SU-DHL-6 (cell line): Measurements from ENCODE around the gene TMEM273.

Experiments used
- H2AFZ ChIP-seq: fragments of 200-600 bp; sonication (generic); 2 replicates; pipeline ENCODE4 v1.6.1; 2014; ENCODE audit warnings: low read depth, mild to moderate bottlenecking, moderate library complexity, mixed read lengths, antibody characterized with exemption, low read length; ENCODE audit not compliant: severe bottlenecking
- H3F3A ChIP-seq: fragments of 200-600 bp; shearing (Covaris generic); 2 replicates; pipeline ENCODE4 v1.6.0; 2016; ENCODE audit warnings: antibody characterized with exemption, mild to moderate bottlenecking; ENCODE audit not compliant: insufficient read depth
- H3K27ac ChIP-seq: fragments of 200-600 bp; sonication (generic); 2 replicates; pipeline ENCODE4 v1.5.1; 2016; ENCODE audit warnings: low read depth, mild to moderate bottlenecking, low read length, moderate library complexity, mixed read lengths
- H3K27me3 ChIP-seq: fragments of 200-600 bp; sonication (generic), shearing (Covaris generic); 2 replicates; pipeline ENCODE4 v1.6.0; 2014; ENCODE audit warnings: mild to moderate bottlenecking, low read length
- H3K36me3 ChIP-seq: fragments of 200-600 bp; sonication (generic); 2 replicates; pipeline ENCODE4 v1.6.1; 2014; ENCODE audit warnings: mild to moderate bottlenecking, low read length, mixed read lengths
- H3K4me2 ChIP-seq: fragments of 300-600, 200-600 bp; shearing (Covaris generic), sonication (generic); 2 replicates; pipeline ENCODE4 v1.6.0; 2014; ENCODE audit warnings: low read length, low read depth, mild to moderate bottlenecking; ENCODE audit not compliant: poor library complexity, severe bottlenecking
- H3K4me3 ChIP-seq: fragments of 200-600 bp; sonication (generic); 2 replicates; pipeline ENCODE4 v1.5.1; 2014; ENCODE audit warnings: antibody characterized with exemption, low read length, mild to moderate bottlenecking, mixed read lengths; ENCODE audit not compliant: insufficient read depth, poor library complexity, severe bottlenecking
- H3K79me2 ChIP-seq: fragments of 200-600 bp; sonication (generic); 2 replicates; pipeline ENCODE4 v1.6.1; 2014; ENCODE audit warnings: mild to moderate bottlenecking, low read length, moderate library complexity; ENCODE audit not compliant: insufficient read depth
- H3K9ac ChIP-seq: fragments of 200-600 bp; sonication (generic); 2 replicates; pipeline ENCODE4 v1.7.0; 2014; ENCODE audit warnings: mild to moderate bottlenecking, low read length
- H3K9me2 ChIP-seq: fragments of 200-600 bp; sonication (generic); replicated peaks from 2 replicates; pipeline ENCODE4 v1.6.1; 2014; ENCODE audit warnings: low read length; ENCODE audit not compliant: insufficient read depth
- H3K9me3 ChIP-seq: fragments of 200-600 bp; sonication (generic); 2 replicates; pipeline ENCODE4 v1.6.1; 2014; ENCODE audit warnings: low read length, mixed read lengths; ENCODE audit not compliant: insufficient read depth
- H4K20me1 ChIP-seq: fragments of 200-600 bp; sonication (generic); 2 replicates; pipeline ENCODE4 v1.6.1; 2014; ENCODE audit warnings: low read depth, mild to moderate bottlenecking, antibody characterized with exemption, low read length, moderate library complexity, mixed read lengths
- EZH2phosphoT487 ChIP-seq: fragments of 200-600 bp; sonication (generic), shearing (Covaris generic); conservative IDR thresholded peaks from 2 replicates; pipeline ENCODE4 v1.6.1; 2018; ENCODE audit warnings: mild to moderate bottlenecking, antibody characterized with exemption, low read length, moderate library complexity, mixed read lengths
- TF ChIP-seq, protein P1 (sequence below): fragments of 200-600 bp; sonication (generic); IDR thresholded peaks from one replicate; pipeline ENCODE4 v1.5.1; 2017; ENCODE audit warnings: antibody characterized with exemption, mild to moderate bottlenecking, low read length, moderate library complexity; ENCODE audit not compliant: insufficient read depth, poor library complexity, severe bottlenecking

TMEM273 gene

DNA sequence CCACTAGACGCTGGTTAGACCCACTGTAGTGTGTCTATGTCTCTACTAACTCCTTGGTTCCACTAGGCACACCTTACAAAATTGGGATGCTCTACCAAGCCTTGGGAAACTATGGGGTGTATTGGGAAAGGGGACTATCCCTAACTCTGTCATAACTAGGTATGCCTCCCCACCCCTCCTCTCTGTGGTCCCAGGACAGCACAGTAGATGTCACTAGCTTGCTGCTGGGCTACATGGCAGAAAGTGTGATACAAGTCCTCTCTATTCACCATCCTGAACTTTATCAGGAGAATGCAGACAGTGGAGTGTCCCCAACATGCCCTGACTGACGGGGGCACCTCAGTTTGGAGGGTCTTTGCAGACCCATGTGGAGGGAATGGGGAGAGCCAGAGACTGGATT is 30.3 kb upstream of the TMEM273 start:
- Histone ChIP-seq H2AFZ (no peak overlapping the region), H3K36me3 (no peaks in the 10 kb centered on the region), H3K27ac (no peak overlapping the region), H3K9me2 (no peaks in the 10 kb centered on the region), H3K9ac (no peak overlapping the region), H3K79me2 (no peaks in the 10 kb centered on the region), H4K20me1 (no peaks in the 10 kb centered on the region), H3K27me3 (no peaks in the 10 kb centered on the region), H3K4me2 (no peak overlapping the region), H3K4me3 (no peak overlapping the region), H3F3A (no peaks in the 10 kb centered on the region), H3K9me3 (no peaks in the 10 kb centered on the region)
- TF ChIP-seq EZH2phosphoT487: no peak
- TF ChIP-seq, protein P1, sequence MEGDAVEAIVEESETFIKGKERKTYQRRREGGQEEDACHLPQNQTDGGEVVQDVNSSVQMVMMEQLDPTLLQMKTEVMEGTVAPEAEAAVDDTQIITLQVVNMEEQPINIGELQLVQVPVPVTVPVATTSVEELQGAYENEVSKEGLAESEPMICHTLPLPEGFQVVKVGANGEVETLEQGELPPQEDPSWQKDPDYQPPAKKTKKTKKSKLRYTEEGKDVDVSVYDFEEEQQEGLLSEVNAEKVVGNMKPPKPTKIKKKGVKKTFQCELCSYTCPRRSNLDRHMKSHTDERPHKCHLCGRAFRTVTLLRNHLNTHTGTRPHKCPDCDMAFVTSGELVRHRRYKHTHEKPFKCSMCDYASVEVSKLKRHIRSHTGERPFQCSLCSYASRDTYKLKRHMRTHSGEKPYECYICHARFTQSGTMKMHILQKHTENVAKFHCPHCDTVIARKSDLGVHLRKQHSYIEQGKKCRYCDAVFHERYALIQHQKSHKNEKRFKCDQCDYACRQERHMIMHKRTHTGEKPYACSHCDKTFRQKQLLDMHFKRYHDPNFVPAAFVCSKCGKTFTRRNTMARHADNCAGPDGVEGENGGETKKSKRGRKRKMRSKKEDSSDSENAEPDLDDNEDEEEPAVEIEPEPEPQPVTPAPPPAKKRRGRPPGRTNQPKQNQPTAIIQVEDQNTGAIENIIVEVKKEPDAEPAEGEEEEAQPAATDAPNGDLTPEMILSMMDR: no peak

DNA sequence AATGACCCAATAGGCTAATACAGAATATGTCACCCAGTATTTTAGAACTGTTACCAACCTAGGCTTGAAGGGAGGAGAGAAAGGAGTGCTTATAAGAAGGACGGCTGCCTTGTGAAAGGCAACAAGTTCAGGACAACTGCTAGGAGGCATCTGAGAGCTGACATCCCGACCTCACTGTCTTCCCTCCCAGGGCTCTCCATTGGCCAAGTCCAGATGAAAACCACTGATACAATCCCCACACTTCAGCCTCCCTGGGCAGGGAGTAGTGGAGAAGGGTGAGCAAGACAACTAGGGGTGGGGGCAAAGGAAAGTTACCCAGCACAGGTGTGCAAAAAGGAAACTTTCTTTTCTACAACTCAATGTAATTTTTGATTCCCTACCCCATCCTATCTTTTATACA is 29.5 kb upstream of the TMEM273 start:
- no peak overlapping the region for H3K27ac ChIP-seq
- H4K20me1 ChIP-seq: no peaks in the 10 kb centered on the region
- no peak overlapping the region for H3K4me3 ChIP-seq
- no peaks in the 10 kb centered on the region for H3K9me2 ChIP-seq
- no peaks in the 10 kb centered on the region for H3K27me3 ChIP-seq
- TF ChIP-seq, protein P1: no peak
- no peak for TF ChIP-seq EZH2phosphoT487
- no peaks in the 10 kb centered on the region for H3F3A ChIP-seq
- no peak overlapping the region for H3K9ac ChIP-seq
- H3K79me2 ChIP-seq: no peaks in the 10 kb centered on the region
- H2AFZ ChIP-seq: no peak overlapping the region
- H3K36me3 ChIP-seq: no peaks in the 10 kb centered on the region
- no peaks in the 10 kb centered on the region for H3K9me3 ChIP-seq
- no peak overlapping the region for H3K4me2 ChIP-seq

DNA sequence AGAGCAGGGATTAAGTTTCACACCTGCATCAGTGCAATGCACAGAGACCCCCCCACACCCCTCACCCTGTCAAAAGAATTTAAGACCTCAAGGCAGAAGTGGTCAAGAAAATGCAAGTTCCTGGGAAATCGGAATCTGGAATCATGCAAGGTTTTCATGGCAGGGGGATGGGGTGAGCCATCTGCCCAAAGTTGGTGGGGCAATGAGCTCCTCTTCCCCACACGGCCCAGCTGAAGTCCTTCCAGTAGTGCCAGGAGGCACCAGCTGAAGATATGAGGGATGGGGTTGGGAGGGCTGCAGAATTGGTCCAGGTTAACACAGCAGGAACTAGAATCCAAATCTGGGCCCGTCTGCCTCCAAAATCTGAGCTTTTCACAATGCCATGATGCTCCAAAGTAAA is 25.0 kb upstream of the TMEM273 start:
- Histone ChIP-seq H2AFZ (no peak overlapping the region), H3K27me3 (no peaks in the 10 kb centered on the region), H3K4me2 (no peak overlapping the region), H3K36me3 (no peaks in the 10 kb centered on the region), H3K79me2 (no peaks in the 10 kb centered on the region), H4K20me1 (no peaks in the 10 kb centered on the region), H3K27ac (no peak overlapping the region), H3K9me2 (no peaks in the 10 kb centered on the region), H3K9me3 (no peaks in the 10 kb centered on the region), H3F3A (no peaks in the 10 kb centered on the region), H3K4me3 (no peak overlapping the region), H3K9ac (no peak overlapping the region)
- no peak for TF ChIP-seq EZH2phosphoT487
- TF ChIP-seq, protein P1: no peak
